HG03432 (cell line): Measurements from ENCODE around the gene MAU2.
"Not testable (repeated sequence)": the region's sequence is repeated elsewhere in the genome, so short reads cannot be mapped to it uniquely, and the experiment has no call there.

ENCODE experiments used
- ATAC-seq: cut with Tn5 transposase; IDR thresholded peaks from one replicate; pipeline ENCODE4 v1.9.1; 2021; ENCODE audit warnings: mild to moderate bottlenecking, moderate library complexity; ENCODE audit not compliant: unreplicated experiment

The MAU2 gene

DNA sequence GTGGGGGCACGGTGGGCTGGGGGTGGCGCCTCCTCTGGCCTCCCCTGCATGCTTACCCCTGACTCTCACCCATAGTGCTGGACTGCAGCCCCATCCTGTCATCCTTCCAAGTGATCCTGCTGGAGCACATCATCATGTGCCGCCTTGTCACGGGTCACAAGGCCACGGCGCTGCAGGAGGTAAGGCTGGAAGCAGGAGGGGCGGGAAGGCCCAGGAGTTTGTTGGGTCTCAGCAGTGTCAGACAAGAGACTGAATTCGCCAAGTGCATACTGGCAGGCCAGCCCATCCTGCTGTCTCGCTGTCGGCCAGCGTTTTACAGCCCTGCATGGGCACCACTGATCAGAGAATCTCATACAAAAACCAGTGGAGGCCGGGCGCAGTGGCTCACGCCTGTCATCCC lies 23.1 kb downstream of the MAU2 start:
- ATAC-seq: no peak

- no peak for ATAC-seq
Measured at GRCh38 chr19:19345232-19345631, 24.6 kb downstream of the MAU2 start.

DNA sequence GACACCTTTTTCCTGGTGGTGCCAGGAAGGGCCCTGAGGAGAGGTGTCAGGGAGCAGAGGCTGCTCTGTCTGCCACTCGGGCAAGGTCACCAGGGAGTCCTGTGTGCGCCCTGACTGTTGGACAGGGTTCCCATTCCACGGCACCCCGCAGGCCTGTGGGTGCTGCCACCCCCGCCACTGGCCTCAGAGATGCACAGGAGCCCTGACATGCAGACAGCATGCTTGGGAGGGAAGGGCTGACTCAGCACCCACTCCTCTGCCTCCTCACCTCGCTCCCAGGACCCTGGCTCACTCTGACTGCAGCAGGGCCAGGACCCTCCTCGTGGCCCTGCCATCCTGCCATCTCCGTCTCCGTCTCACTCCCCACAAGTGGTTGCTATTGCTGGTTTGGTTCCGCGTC lies 25.3 kb downstream of the MAU2 start:
- no peak for ATAC-seq

GRCh38 chr19:19347401-19348110 lies 26.9 kb downstream of the MAU2 start:
- ATAC-seq: no peak

- no peak for ATAC-seq
Measured at GRCh38 chr19:19348266-19348665, 27.6 kb downstream of the MAU2 start.

GRCh38 chr19:19349365-19349764 lies 28.7 kb downstream of the MAU2 start:
- ATAC-seq: no peak

GRCh38 chr19:19350756-19351155 lies 30.1 kb downstream of the MAU2 start:
- ATAC-seq: not testable (repeated sequence)

DNA sequence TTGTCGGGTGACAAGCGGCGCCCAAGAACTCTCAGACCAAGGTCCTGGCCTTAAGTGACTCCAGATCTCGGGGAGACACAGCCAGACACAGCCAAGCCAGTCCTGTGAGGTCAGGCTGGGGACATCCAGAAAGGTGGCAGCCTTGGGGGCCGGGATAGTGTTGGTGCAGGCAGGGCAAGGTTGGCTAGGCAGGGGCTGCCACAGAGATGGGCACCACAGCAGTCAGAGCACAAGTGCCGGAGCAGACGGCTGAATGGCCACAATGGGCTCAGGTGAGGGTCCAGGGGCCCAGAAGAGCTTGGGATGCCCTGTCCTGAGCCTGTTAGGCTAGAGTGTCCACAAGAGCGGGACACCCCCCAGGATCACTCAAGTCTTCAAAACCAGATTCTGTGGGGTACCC lies 32.2 kb downstream of the MAU2 start:
- ATAC-seq: no peak

- no peak for ATAC-seq
Measured at GRCh38 chr19:19354007-19354406, 33.4 kb downstream of the MAU2 start.

GRCh38 chr19:19354932-19355331 lies 34.3 kb downstream of the MAU2 start:
- no peak for ATAC-seq

DNA sequence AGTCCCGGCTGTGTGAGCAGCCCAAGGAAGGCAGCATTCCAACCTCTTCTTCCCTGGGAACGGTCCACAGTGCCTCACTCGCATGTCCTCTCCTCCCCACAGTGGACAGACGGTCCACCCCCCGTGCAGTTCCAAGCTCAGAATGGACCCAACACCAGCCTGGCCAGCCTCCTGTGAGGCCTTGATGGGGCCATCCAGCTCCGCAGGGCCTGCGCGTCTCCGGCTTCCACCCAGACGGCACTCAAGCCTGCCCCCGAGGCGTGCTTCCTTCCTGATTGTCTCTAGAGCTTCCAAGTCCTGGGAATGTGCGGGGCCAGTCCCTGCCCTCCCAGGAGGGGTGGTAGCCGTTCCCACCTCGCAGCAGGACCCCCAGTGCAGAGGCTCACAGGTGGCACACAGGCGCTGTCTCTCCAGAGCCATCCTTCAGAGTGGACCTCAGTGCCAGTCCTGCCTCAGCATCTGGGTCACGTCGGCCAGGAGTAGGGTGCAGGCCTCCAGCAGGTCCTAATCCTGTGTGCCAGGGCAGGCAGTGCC lies 35.0 kb downstream of the MAU2 start:
- ATAC-seq: no peak

GRCh38 chr19:19356500-19356899 lies 35.9 kb downstream of the MAU2 start:
- no peak for ATAC-seq

DNA sequence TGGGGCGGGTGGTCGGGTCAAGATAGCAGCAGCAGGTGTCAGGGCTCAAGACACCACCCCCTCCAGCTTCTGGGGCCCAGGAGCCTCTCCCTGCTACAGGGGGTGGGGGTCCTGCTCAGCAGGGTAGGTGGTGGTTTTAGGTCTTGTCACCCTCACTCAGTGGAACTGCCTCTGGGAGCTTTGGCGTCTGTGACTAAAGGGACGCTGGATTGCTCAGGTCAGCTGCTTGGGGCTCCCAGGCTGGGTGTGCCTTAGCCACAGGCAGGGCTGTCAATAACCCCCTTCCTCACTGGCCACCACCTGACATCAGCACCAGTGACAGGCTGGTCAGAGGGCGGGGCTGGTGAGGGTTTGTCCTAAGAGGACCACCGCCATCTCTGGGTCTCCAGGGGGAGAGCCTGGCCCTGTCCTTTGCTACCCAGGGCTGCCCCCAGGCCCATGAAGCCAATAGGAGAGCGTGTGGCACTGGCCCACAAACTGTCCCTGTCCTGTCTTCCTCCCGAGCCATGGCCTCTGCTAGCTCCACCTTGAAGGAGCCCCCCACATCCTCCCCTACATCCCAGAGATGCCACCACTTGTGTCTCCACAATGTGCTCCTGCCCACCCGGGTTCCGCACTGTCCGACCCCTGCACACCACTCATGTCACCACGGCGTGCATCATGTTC lies 36.4 kb downstream of the MAU2 start:
- no peak for ATAC-seq

DNA sequence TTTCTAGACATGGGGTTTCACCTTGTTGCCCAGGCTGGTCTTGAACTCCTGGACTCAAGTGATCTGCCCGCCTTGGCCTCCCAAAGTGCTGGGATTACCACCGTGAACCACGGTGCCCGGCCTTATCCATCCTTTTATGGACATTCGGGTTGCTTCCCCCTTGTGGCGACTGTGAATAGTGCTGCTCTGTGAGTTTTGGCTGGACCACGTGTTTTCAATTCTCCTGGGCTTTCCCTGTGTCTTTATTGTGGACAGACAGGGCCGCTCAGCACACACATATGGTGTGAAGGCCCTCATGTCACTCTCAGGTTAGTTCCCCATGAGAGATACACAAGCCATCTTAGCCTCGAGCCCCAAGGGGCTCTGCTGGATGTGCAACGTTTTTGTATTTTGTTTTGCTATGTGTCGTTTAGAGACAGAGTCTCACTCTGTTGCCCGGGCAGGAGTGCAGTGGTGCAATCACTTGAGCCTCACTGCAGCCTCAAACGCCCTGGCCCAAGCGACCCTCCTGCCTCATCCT lies 40.5 kb downstream of the MAU2 start:
- ATAC-seq: peak; percentile 66

- no peak for ATAC-seq
Measured at GRCh38 chr19:19362075-19362474, 41.4 kb downstream of the MAU2 start.

DNA sequence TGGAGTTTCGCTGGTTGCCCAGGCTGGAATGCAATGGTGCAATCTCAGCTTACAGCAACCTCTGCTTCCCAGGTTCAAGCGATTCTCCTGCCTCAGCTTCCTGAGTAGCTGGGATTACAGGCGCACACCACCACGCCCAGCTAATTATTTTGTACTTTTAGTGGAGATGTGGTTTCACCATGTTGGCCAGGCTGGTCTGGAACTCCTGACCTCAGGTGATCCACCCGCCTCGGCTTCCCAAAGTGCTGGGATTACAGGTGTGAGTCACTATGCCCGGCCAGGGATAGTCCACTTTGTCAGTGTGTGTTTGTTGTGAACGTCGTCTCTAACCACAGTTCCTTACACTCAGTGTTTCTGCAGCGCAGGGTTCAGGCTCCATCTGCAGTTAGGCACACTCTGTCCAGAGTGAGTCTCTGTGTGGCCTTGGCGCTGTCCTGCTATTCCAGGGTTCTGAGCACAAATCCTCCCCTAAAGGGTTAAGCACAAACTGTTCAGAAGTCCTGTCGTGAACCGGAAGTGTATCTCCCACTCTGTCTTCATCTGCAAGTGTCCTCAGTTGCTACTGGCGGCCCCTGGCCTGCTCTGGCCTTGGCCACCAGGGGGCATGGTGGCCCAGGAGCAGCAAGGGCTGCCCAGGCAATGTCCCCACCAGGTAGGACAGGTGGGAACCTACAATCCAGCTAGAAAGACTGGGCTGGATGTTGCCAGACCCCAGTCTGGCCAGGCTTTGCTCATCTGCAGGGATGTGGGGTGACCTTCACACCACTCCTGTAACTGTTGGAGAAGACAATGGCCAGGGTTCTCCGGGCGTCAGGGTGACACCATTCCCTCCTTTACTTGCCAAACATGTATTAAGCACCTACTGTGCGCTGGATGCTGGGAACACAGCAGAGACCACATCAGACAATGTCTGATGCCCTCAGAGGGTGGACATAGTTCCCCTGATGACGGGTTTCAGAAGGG lies 46.1 kb downstream of the MAU2 start:
- ATAC-seq: peak; percentile 82

- no peak for ATAC-seq
Measured at GRCh38 chr19:19368087-19368486, 47.5 kb downstream of the MAU2 start.

DNA sequence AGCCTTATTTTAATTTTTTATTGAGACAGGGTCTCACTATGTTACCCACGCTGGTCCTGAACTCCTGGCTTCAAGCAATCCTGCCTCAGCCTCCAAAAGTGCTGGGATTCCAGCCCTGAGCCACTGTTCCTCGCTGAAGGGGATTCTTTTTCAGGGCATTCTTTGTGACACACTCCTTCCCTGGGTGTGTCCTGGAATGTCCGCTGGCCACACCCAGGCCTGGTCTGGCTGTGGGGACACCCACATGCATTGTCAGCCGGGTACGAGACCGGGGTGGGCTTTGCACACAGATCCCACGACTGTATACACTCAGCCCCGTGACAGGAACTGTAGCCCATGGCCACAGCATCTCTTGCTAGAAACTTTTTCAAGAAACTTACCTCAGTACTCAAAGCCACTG lies 50.4 kb downstream of the MAU2 start:
- ATAC-seq: no peak

DNA sequence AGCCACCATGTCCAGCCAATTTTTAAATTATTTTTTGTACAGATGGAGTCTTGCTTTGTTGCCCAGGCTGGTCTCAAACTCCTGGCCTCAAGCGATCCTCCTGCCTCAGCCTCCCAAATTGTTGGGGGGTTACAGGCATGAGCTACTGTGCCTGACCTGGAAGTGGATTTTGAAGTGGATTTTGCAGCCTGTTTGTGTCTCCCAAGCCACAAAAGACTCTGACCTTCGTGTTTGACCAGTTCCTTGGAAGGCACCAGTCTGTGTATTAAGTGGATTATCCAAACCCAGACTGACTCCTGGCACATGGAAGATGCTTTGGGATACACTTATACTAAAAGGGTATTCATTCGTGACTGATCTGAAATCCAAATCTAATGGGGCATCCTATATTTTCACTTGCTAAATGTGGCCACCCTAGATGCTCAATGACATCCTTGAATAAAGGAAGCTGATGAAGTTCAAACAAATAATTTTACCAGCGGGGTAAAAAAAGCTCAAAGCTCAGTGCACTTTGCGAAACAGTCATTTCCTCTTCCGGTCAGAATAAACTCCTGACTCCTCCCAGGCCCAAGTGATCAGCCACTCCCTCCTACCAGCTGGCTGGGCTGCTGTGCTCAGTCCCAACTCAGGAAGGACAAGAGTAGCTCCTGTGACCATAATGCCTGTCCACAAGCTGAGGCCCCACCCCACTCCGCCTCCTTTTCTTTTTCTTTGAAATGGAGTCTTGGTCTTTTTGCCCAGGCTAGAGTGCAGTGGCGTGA lies 52.2 kb downstream of the MAU2 start:
- peak; percentile 82 for ATAC-seq

DNA sequence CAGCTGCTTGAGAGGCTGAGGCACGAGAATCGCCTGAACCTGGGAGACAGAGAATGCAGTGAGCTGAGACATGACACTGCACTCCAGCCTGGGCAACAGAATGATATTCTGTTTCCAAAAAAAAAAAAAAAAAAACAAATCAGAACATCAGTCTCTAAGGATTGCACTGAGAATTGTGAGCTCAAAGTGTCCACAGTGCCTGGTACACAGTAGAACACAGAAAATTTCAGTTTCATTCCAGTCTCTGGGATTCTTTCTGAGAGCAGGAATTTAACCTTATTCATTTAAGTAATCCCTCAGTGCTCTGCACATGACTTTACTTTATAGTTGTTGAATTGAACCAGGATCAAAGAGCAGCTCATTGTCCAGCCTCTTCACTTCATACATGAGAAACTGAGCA lies 58.9 kb downstream of the MAU2 start:
- no peak for ATAC-seq
